GM18873 (cell line): Measurements from ENCODE around the gene FHDC1.

Experiments used
- ATAC-seq: cut with Tn5 transposase; IDR thresholded peaks from one replicate; pipeline ENCODE4 v1.9.1; 2021; ENCODE audit warnings: mild to moderate bottlenecking, moderate library complexity, moderate number of reproducible peaks; ENCODE audit not compliant: unreplicated experiment, low FRiP score

FHDC1 gene

GRCh38 chr4:152956650-152957436 is 20.7 kb downstream of the FHDC1 start:
- ATAC-seq: no peak

GRCh38 chr4:152957437-152958171 is 21.5 kb downstream of the FHDC1 start:
- ATAC-seq: no peak

DNA sequence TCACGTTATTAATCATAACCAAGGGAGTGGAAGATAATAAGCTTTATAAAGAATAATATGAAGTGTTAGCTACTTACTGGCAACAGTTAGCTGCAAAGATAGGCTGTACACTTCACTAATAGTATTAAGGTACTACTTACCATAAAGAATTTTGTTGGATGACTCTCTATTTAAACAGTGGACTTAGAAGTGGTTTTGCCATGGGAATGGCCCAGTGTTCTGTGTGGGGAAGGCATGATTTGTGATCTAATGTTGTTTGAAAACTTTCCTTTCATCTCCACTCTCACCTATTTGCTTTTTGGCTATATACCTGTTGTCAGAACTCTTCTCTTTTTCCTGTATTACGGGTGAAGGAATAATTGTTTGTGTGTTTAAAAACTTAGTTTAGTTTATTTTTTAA is 23.0 kb downstream of the FHDC1 start:
- no peak for ATAC-seq

DNA sequence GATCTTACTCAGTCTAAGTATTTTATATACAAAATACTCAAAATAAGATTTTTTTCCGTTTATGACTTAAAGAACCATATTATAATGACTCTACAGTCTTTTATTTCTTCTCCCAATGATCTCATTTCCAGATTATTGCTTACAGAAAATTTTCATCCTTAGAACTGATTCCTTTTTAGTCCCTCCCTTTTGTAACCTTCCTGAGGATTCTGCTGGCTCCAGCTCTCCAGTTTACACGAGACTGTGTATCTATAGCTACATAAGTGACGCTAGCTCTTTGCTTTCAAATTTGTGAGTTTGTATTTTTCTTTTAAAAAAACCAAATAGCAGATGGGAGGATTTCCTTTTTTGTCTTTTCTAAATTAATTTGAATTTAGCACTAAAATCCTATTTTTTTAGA is 24.0 kb downstream of the FHDC1 start:
- no peak for ATAC-seq

DNA sequence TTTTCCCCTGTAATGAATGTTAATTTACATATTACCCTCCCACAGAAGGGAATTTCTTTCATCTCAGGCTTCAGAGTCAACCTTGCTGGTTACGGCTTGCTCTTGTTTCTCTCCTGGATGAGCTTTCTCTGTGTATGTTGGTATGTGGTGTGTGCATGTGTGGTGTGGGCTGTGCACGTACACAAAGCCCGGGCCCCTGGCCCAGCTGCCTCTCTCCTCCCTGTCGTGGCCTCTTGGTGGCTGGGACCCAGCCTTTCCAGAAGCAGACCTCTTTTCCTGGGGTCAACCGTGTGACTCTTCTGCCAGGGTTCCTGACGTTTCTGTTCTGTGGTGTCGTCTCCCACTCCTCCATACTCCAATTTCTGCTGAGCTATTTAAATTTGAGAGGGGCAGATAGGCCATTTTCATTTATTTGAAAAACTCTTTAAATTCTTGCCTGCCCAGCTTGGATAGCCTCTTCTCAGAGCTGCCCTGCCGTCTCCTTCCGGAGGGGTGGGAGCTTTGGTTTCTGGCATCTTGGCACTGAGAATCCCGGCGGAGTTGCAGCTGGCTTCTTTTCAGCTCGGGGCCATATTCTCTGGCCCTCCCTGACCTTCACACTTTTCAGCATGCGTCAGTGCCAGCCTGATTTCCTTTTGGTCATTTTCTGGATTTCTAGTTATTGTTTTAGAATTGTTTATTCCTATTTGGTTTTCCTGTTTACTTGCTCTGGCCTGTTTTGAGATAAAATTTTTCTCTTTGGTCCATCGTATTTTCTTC is 25.1 kb downstream of the FHDC1 start:
- ATAC-seq: no peak

DNA sequence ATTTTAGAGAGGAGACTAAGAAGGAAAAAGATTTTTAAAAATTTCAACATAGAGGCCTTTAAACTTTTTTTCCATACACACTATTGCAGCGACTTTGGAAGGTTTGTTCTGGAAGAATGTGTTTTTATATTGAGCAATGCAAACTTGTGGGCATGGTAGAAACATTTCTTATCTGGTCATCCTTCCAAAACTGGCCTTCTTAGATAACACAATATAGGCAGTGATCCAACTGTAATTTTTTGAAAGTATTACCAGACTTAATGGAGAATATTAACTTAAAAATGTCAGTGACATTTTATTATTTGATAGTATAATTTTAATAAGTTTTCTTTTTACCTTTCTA is 25.6 kb downstream of the FHDC1 start:
- no peak for ATAC-seq

DNA sequence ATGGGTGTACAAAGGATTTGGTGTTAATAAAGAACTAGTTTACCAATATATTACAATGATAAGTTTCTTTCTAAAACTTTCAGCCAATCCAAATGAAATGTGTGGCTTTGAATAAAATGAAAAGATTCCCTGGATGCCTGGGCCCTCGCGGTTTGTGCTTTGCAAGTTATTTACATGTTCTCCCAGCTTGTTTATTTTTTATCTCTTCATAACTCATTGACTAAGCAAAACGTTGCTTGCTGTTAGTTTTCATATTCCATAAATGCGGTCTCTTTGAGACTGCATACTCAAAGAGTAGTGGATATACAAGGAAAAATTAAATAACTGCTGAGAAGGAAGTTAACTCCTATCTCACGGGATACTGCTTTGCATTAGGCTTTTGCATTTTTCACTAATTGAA is 26.0 kb downstream of the FHDC1 start:
- ATAC-seq: no peak

DNA sequence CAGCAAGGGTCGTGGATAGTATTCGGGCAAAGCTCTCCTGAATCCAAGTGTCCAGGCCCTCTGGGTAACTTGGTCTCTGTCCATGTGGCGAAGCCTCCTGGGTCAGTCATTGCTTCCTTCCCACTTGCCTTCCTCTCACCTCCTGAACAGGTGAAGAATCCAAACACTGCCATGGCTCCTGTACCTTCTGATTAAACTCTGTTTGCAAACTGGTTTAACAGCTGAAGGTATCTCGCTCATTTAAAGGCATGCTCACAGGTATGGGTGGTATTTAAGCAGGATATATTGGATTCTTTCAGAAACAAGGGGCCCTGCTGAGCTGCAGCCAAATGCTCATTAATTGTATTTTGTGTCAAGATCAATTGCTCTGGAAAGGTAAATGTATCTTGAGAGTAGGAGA is 28.2 kb downstream of the FHDC1 start:
- no peak for ATAC-seq

- no peak for ATAC-seq
Observed at GRCh38 chr4:152965611-152966010, 29.5 kb downstream of the FHDC1 start.

DNA sequence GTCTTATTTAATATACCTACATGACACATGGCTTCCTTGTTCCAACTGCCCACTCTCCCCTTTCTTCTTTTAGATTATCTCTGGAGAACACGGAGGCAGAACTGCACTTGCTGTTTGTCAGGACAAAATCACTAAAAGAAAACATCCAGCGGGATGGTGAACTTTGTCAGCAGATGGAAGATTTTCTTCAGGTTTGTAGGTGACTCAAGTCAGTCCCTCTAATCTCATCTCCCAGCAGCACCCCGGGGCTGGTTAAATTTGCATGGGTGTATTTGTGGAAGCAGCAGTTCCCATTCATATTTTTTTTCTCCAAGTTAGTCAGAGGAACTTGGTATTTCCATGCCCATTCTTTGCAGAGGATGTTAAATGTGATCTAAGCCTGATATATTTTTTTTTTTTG is 31.8 kb downstream of the FHDC1 start:
- no peak for ATAC-seq

GRCh38 chr4:152968806-152969394 is 32.8 kb downstream of the FHDC1 start:
- no peak for ATAC-seq

DNA sequence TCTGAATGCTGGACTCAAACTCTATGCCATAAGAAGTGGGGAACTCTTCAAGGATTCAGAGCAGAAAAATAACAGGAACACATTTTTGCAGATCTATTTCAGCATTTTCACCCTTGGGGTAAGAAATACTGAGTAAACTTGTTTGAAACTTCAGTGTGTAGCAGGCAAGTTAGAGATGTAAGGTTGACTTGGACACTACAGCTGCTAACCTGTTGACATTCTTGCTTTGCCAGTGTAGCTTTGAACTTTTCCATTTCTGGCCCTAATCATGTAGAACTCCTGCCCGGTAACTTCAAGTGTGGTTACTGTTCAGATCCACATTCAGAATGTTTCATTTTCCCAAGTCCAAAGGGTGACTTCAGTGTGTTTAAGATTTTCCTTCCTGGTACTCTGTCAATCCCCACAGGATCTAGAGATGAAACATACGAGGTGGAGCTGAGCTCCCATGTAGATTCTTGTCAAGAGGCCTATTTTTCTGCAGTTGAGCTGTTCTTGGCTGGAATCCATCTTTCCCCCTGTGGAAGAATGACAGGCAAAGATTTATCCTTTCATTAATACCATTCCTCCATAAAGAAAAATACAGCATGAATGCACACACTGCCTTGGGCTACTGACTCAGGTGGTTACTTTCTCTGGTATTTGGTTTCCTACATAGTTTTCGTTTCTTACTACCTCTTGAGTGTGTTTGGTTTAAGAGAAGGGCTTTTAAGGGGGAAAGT is 34.1 kb downstream of the FHDC1 start:
- ATAC-seq: no peak

DNA sequence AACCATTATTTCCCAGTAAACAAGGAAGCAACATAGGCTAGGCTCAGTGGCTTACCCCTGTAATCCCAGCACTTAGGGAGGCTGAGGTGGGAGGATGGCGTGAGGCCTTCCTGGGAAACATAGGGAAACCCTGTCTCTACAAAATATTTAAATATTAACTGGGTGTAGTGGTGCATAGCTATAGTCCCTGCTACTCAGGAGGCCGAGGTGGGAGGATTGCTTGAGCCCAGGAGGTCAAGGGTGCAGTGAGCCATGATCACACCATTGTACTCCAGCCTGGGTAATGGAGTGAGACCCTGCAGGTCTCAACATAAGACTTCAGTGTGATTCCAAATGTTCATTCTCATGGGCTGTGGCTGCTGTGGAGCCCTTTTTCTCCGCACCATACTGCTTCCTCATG is 34.9 kb downstream of the FHDC1 start:
- no peak for ATAC-seq

- ATAC-seq: no peak
Observed at GRCh38 chr4:152972821-152973628, 36.9 kb downstream of the FHDC1 start.

DNA sequence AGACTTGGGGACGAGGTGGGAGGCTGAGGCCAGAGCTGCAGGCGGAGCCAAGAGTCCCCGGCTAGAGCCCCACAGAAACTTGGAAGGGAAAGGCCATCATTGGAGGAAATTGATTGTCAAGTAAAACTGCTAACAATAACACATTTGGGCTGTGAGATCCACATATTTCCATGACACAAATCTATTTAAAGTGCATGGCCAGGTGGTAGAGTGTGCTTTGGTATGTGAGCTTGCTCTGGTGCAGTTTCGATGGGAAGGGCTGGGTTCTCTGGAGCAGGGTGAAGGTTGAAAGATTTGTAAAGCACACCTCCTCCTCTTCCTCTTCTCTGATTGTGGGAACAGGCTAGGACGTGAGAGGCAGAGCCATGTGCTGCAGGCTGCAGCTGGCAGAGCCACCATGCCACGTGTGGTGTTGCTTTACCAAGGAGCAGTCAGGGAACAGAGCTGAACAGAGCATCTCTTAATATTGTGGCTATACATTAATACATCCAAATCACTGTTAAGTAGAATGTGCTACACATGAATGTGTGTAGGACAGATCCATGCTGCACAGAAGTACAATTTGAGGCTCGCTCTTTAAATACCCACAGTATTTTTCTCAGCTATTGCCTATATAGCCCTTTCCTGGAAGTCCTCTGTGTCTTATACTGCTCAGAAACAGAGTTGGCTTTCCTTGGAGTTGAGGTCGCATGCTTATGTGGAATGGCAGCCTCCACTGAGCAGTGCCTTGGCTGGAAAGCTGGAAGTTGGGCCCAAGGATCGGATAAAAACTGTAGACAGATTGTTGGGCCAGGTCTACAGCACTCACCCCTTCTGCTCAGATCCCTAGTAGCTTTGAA is 37.7 kb downstream of the FHDC1 start:
- ATAC-seq: no peak

DNA sequence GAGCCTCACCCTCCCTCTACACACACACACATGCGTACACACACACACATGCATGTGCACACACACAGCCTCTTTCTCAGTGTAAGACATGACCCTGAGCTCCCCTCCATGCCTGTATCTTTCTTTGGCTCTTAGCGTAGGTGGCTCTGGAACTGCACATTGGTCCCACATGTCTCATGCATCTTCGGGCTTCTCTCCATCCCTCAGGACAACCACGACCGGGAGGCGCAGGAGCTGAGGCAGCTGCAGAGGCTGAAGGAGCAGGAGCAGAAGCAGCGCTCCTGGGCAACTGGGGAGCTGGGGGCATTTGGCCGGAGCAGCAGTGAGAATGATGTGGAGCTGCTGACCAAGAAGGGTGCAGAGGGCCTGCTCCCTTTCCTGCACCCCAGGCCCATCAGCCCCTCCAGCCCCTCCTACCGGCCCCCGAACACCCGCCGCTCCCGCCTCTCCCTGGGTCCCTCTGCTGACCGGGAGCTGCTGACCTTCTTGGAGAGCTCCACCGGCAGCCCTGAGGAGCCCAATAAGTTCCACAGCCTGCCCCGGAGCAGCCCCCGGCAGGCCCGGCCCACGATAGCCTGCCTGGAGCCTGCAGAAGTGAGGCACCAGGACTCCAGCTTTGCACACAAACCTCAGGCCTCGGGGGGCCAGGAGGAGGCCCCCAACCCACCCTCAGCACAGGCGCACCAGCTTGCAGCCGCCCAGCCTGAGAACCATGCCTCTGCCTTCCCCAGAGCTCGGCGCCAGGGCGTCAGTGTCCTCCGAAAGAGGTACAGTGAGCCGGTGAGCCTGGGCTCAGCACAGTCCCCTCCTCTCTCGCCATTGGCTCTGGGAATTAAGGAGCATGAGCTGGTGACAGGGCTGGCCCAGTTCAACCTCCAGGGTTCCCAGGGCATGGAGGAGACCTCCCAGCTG is 38.6 kb downstream of the FHDC1 start:
- no peak for ATAC-seq

DNA sequence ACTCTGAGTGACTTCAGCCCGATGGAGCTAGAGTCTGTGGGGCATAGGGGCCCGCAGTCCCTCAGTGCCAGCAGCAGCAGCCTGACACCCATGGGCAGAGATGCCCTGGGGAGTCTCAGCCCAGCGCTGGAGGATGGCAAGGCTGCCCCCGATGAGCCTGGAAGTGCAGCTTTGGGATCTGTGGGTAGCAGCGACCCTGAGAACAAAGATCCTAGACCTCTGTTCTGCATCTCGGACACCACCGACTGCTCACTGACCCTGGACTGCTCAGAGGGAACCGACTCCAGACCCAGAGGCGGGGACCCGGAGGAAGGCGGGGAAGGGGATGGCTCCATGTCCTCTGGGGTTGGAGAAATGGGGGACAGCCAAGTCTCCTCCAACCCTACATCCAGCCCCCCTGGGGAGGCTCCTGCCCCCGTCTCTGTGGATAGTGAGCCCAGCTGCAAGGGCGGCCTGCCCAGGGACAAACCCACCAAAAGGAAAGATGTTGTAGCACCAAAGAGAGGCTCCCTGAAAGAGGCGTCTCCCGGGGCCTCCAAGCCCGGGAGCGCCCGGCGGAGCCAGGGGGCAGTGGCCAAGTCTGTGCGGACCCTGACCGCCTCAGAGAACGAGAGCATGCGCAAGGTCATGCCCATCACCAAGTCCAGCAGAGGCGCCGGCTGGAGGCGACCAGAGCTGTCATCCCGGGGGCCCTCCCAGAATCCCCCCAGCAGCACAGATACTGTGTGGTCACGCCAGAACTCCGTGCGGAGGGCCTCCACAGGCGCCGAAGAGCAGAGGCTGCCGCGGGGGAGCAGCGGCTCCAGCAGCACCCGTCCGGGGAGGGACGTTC is 39.5 kb downstream of the FHDC1 start:
- ATAC-seq: no peak
